Smooth muscle cell of the brain vasculature (primary cell): ENCODE measurements around the gene PEF1.
"Not testable (repeated sequence)": the region's sequence is repeated elsewhere in the genome, so short reads cannot be mapped to it uniquely, and the experiment has no call there.

Experiments
- DNase-seq: peaks from one replicate; pipeline ENCODE4 v3.0.0-alpha.2; 2012; ENCODE audit warnings: low read depth, low spot score

Gene PEF1

GRCh38 chr1:31609514-31610118 is 35.1 kb downstream of the PEF1 start:
- DNase-seq, result no peak

DNA sequence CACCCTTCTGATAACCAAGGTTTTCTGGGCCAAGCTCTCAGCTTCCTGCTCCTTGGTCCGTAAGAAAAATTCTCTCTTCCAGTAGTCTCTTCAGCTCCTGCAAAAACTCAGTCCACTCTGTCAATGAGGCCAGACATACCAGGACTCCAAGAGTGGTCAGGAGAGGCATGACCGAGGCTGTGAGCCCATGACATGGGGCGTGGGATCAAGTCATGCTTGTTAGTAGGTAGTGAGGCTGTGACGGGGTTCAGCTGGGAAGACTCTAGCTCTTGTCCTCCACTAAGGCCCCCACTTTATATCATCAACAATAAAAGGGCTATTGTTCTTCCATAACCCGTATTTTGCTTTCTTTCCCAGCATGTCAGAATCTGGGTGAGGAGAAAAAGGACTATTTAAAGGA is 37.3 kb downstream of the PEF1 start:
- no peak for DNase-seq

GRCh38 chr1:31605908-31606427 is 38.7 kb downstream of the PEF1 start:
- DNase-seq, result no peak

DNA sequence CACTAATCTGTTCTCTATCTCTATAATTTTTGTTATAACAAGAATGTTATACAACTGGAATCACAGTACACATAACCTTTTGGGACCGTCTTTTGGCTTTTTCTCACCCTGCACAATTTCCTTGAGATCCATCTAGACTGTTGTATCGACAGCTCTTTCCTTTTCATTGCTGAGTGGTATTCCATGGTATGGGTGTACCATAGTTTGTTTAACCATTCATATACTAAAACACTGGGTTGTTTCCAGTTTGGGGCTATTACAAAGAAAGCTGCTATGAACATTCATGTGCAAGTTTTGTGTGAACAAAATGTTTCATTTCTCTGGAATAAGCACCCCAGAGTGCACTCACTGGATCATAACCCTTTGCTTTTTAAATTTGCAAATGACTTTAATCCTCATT is 42.6 kb downstream of the PEF1 start:
- DNase-seq, result no peak

DNA sequence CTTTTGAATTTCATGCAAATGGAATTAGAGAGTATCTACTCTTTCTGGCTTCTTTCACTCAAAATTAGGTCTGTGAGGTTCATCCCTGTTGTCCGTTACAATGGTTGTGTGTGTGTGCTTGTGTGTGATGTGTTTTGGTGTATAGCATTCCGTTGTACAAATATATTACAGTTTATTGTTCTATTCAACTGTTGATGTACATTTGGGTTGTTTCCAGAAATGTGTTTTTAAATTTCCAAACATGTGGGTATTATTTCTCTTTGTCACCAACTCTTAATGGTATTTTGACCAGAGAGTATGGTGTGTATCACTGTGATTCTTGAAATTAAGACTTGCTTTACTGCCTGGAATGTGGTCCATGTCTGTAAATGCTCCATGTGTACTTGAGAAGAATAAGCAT is 44.0 kb downstream of the PEF1 start:
- DNase-seq, result no peak

GRCh38 chr1:31598980-31599379 is 45.7 kb downstream of the PEF1 start:
- DNase-seq, result no peak

DNA sequence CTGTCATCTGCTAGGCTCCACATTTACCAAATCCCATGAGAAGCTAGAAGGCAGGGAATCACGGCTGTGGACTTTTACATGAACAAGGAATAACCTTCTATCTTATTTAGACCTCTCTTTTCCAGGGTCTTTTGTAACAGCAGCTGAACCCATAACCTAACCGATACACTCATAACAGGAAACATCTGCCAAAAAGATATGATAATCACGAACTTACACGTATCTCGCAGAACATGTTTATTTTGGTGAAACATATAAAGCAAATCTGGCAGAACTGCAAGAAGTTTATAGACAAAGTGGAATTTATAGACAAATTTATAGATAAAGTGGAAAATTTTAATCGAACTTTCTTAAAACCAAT is 48.0 kb downstream of the PEF1 start:
- no peak for DNase-seq

DNA sequence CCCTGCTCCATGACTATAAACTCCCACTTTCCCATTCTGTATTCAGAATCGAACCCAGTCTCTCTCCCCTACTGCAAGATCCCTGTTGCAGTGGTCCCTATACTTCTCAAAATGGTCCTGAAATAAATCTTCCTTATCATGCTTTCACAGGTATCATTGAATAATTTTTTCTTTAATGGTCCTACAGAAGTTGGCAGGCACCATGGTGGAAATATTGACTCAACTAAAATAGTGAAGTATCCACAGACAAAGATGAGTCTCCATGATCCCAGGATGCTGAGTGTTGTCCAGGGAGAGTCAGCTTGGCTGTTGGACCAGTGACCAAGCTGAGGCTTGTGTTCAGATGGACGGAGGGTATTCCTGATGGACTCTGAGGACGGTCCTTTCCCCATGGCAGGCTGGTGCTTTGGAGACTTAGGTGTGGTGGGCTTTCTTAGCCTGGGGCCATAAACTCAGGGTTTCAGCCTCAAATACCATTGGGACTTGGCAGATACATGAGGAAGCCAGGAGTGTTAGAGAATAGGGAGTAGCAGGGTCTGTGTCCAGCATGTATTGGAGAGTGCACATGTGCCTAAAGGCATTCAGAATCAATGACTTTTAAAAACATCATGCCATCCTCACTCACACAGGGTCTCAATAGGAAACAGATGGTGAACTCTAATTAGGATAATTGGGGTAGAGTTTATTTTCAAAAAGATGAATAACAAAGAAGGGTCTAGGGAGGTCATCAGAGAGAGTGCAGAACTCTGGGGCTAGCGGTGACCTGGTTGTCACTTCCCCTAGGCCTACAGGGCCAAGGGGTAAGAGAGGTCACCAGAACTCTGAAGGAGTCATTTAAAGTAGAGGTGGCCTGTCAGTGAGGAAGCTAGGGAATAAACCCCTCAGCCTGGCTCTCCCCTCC is 48.6 kb downstream of the PEF1 start:
- DNase-seq, result no peak

GRCh38 chr1:31593770-31594632 is 50.7 kb downstream of the PEF1 start:
- no peak for DNase-seq

- no peak for DNase-seq
Observed at GRCh38 chr1:31593136-31593665, 51.5 kb downstream of the PEF1 start.

DNA sequence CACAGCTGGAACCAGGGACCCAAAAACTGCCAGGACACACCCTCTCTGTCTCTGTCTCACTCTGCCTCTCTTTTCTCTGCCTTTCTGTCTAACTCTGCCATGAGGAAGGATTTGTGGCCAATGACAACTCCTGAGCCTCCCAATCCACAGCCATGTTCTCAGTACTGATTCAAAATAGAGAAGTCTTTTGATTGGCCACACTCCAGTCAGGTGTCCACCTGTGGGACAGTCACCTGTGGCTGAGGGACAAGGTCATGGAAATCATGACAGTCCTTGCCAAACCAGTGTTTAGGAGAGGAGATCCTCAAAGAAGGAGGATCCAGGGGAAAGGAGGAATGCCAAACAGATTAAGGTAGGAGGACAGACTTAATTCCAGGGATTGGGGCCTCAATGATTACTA is 52.5 kb downstream of the PEF1 start:
- no peak for DNase-seq

GRCh38 chr1:31591425-31592093 is 53.1 kb downstream of the PEF1 start:
- no peak for DNase-seq

- DNase-seq, result no peak
Observed at GRCh38 chr1:31588751-31589515, 55.7 kb downstream of the PEF1 start.

- DNase-seq, result no peak
Observed at GRCh38 chr1:31587720-31588423, 56.8 kb downstream of the PEF1 start.

- not testable (repeated sequence) for DNase-seq
Observed at GRCh38 chr1:31587328-31587699, 57.4 kb downstream of the PEF1 start.

GRCh38 chr1:31586376-31587327 is 58.0 kb downstream of the PEF1 start:
- DNase-seq, result no peak

DNA sequence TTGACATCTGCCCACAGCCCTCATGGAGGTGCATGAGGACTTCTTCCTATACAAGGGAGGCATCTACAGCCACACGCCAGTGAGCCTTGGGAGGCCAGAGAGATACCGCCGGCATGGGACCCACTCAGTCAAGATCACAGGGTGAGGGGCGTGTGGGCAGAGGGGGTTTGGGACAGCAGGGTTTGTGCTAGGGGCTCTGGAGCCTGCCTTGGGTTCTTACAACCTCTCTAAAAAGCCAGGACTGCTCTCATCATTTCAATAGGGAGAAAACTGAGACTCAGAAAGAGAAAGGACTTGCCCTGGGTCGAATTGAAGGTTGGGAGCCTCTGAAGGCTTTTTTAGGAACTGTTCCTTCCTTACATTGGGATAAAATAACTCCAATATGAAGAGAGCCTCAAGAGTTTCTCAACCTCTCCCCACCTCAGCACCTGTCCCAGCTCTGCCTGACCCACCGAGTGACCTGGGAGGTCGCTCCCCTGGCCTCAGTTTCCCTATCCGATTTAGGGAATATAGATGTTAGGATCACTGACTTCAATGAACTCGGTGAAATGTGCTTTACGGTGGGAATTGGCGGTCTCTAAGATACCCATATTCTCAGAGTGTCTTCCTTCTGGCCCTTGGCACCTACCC is 58.8 kb downstream of the PEF1 start:
- no peak for DNase-seq
